ENCODE results near the gene PLEK. TPM values are rescaled to one million over a fixed set of nuclear protein-coding genes. Genes with fewer than 3 reads are reported as not detected.

The PLEK gene
- 0.15 TPM in 1 of 3 replicates, not detected in the others for total RNA-seq
- long read RNA-seq: 0 reads

- no peak for DNase-seq (ENCODE audit: low spot score)
- TF ChIP-seq CTCF (IDR thresholded peaks at IDR 0.05): no peak
Observed at GRCh38 chr2:68365087-68365486, at the start of gene PLEK. TSS of gene PLEK (plus strand) at chr2:68365282. CDS start at chr2:68365352, 70 bp downstream.

DNA sequence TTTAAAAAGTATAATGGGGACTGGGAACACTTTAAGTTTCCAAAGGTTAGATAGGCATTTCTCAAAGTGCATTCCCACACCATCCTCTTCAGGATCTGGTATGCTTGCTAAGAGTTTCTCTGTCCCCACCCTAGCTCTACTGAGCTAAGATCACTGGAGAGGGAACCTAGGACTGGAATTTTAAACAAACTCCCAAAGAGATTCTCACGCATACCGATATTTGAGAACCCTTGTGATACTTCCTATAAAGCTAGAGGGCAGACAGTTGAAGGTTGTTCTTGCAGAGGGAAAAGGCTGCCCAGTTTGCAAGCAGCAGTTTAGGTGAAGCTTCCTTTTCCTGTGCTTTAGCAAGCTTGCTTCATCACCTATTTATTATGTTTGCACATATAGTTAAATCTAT, 49.0 kb upstream of the PLEK start:
- no peak overlapping the region for H3K4me3 Mint-ChIP-seq (ENCODE audit: unreplicated experiment)
- no peak for DNase-seq (ENCODE audit: low spot score)
- H3K9me3 Mint-ChIP-seq (ENCODE audit: low read depth): no peaks in the 10 kb centered on the region
- H3K27me3 Mint-ChIP-seq (ENCODE audit: low read depth): no peaks in the 10 kb centered on the region
- peaks cover 21% of the 10 kb centered on the region for H3K4me1 Mint-ChIP-seq (ENCODE audit: low read depth)
- peak overlapping the region; percentile 29 for H3K27ac Mint-ChIP-seq (ENCODE audit: unreplicated experiment)
- H3K36me3 Mint-ChIP-seq (ENCODE audit: low read depth): peaks cover 3% of the 10 kb centered on the region
- TF ChIP-seq CTCF (IDR thresholded peaks at IDR 0.05): peak; percentile 32

More at GRCh38 chr2:68365087-68365486, at the start of gene PLEK:
- Mint-ChIP-seq H3K4me1 (ENCODE audit: low read depth) (peaks cover 7% of the 10 kb centered on the region), H3K9me3 (ENCODE audit: low read depth) (peaks cover 6% of the 10 kb centered on the region), H3K4me3 (ENCODE audit: unreplicated experiment) (no peak within 1 kb of the TSS), H3K27me3 (ENCODE audit: low read depth) (no peaks in the 10 kb centered on the region), H3K36me3 (ENCODE audit: low read depth) (no peaks in the 10 kb centered on the region), H3K27ac (ENCODE audit: unreplicated experiment) (no peak within 1 kb of the TSS)

DNA sequence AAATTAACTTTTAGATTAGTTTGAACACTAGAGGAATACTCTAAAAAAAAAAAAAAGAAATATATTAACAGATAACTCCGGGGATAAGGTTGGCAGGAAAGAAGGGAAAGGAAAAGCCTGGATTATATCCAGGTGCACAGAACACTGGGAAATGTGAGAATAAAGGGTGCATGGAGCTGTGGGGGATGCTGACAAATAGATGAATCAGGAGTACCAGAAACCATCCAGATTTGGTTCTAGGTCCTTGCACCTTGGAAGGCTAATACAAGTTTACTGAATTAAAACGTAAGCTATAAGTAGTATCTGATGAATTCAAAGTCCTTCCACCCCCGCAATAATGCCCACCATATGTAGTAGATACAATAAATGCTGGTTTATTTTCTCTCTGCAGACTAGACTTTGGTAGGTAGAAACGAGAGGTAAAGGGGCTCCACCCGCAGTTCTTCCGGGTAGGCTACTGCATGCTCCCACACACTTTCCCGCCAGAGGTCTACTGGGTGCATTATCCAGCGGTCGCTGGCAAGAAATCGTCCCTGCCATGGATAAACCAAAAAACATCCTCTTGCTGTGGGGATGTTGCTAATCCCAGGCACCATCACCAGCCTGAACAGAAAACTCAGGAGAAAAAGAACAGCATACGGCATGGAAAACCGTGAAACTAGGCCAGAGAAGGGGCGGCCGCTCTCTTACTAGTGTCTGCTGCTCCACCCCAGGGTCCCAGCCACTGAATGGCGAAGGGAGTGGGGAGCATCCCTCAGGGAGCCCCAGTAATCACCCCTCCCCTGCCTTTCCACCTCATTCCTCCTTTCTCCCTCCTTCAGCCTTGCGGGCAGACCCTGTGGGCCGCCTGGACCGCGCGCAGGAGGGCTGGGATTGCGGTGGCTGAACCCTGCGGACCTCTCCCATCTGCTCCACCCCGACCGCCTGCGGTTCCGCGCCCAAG, 46.8 kb upstream of the PLEK start:
- Mint-ChIP-seq H3K27ac (ENCODE audit: unreplicated experiment) (peak overlapping the region; percentile 88), H3K4me1 (ENCODE audit: low read depth) (peaks cover 21% of the 10 kb centered on the region), H3K9me3 (ENCODE audit: low read depth) (no peaks in the 10 kb centered on the region), H3K4me3 (ENCODE audit: unreplicated experiment) (peak overlapping the region; percentile 91), H3K36me3 (ENCODE audit: low read depth) (no peaks in the 10 kb centered on the region), H3K27me3 (ENCODE audit: low read depth) (no peaks in the 10 kb centered on the region)
- TF ChIP-seq CTCF (IDR thresholded peaks at IDR 0.05): no peak
- DNase-seq (ENCODE audit: low spot score): no peak

- no peaks in the 10 kb centered on the region for H3K9me3 Mint-ChIP-seq (ENCODE audit: low read depth)
- H3K27ac Mint-ChIP-seq (ENCODE audit: unreplicated experiment): peak overlapping the region; percentile 88
- no peaks in the 10 kb centered on the region for H3K36me3 Mint-ChIP-seq (ENCODE audit: low read depth)
- no peaks in the 10 kb centered on the region for H3K27me3 Mint-ChIP-seq (ENCODE audit: low read depth)
- peaks cover 21% of the 10 kb centered on the region for H3K4me1 Mint-ChIP-seq (ENCODE audit: low read depth)
- peak overlapping the region; percentile 91 for H3K4me3 Mint-ChIP-seq (ENCODE audit: unreplicated experiment)
- DNase-seq (ENCODE audit: low spot score): no peak
- TF ChIP-seq CTCF (IDR thresholded peaks at IDR 0.05): no peak
Observed at GRCh38 chr2:68318914-68319397, 46.1 kb upstream of the PLEK start.

DNA sequence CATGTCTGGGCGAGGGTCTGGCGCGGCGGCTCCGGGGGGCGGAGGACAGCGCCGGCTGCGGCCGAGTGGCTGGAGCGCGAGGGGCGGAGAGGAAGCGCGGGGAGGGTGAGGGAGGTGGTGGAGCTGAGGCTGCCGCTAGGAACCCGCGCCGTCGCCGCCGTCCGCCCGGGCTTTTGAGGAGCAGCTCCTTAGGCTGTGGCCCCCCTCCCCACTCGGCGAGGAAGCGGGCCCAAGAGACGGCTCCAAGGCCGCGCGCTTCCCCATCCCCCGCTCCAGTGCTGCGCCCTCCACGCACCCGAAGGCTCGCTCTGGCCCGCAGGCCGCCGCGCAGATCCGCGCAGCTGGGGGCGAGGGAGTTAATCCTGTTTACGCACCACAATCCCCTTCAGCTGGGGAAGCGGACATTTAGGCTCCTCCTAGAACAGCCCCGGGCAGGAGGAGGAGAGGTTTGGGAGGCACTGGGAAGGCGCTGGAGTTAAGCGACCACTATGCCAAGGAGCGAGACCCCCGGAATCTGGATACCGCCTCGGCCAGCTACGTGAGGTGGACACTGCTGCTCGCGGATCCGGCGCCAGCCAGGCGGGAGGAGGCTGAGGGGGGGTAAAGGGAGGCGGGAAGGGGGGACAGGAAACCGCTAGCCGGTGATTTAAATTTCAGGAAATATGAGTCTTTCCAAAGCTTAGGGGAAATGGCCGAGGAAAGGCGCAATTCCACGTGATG, 45.5 kb upstream of the PLEK start, which contains the start of gene CNRIP1:
Gene CNRIP1 (minus strand): TSS at position 552 of the 720 bp plus-strand sequence. CDS start 549 bp downstream, at position 3.
- Mint-ChIP-seq H3K4me3 (ENCODE audit: unreplicated experiment) (peak within 1 kb of the TSS; percentile 91), H3K27ac (ENCODE audit: unreplicated experiment) (peak within 1 kb of the TSS; percentile 88), H3K27me3 (ENCODE audit: low read depth) (no peaks in the 10 kb centered on the region), H3K36me3 (ENCODE audit: low read depth) (no peaks in the 10 kb centered on the region), H3K9me3 (ENCODE audit: low read depth) (no peaks in the 10 kb centered on the region), H3K4me1 (ENCODE audit: low read depth) (peaks cover 21% of the 10 kb centered on the region)
- no peak for TF ChIP-seq CTCF (IDR thresholded peaks at IDR 0.05)
- peak; percentile 90 for DNase-seq (ENCODE audit: low spot score)
